Stimulated activated CD4-positive, alpha-beta T cell treated with anti-CD3 and anti-CD28 coated beads, Interleukin-4, amount 100 ng/mL, for 1 hour (primary cell): ENCODE measurements around the gene CNTNAP2.
"Not testable (repeated sequence)": the region's sequence is repeated elsewhere in the genome, so short reads cannot be mapped to it uniquely, and the experiment has no call there.

Experiments used
- DNase-seq: peaks from one replicate; pipeline ENCODE4 v3.0.0-alpha.2; 2020

The CNTNAP2 gene

GRCh38 chr7:148303295-148304082, 2186.9 kb downstream of the CNTNAP2 start:
- no peak for DNase-seq

GRCh38 chr7:148304083-148304335, 2187.4 kb downstream of the CNTNAP2 start:
- DNase-seq = no peak

GRCh38 chr7:148304456-148304855, 2187.9 kb downstream of the CNTNAP2 start:
- DNase-seq = no peak

- no peak for DNase-seq
Measured at GRCh38 chr7:148306759-148307158, 2190.2 kb downstream of the CNTNAP2 start.

- no peak for DNase-seq
Measured at GRCh38 chr7:148318102-148318811, 2201.7 kb downstream of the CNTNAP2 start.

GRCh38 chr7:148318838-148319237, 2202.2 kb downstream of the CNTNAP2 start:
- DNase-seq = no peak

- DNase-seq = no peak
Measured at GRCh38 chr7:148319316-148319808, 2202.8 kb downstream of the CNTNAP2 start.

- DNase-seq = no peak
Measured at GRCh38 chr7:148325208-148325607, 2208.6 kb downstream of the CNTNAP2 start.

- no peak for DNase-seq
Measured at GRCh38 chr7:148327379-148327778, 2210.8 kb downstream of the CNTNAP2 start.

GRCh38 chr7:148328906-148329305, 2212.3 kb downstream of the CNTNAP2 start:
- DNase-seq = no peak

GRCh38 chr7:148330124-148330818, 2213.7 kb downstream of the CNTNAP2 start:
- no peak for DNase-seq

GRCh38 chr7:148330822-148331221, 2214.2 kb downstream of the CNTNAP2 start:
- DNase-seq = no peak

- not testable (repeated sequence) for DNase-seq
Measured at GRCh38 chr7:148331456-148331855, 2214.9 kb downstream of the CNTNAP2 start.

- no peak for DNase-seq
Measured at GRCh38 chr7:148332191-148333186, 2215.9 kb downstream of the CNTNAP2 start.

- DNase-seq = no peak
Measured at GRCh38 chr7:148334441-148334956, 2217.9 kb downstream of the CNTNAP2 start.

- no peak for DNase-seq
Measured at GRCh38 chr7:148334959-148335577, 2218.5 kb downstream of the CNTNAP2 start.

GRCh38 chr7:148335790-148336189, 2219.2 kb downstream of the CNTNAP2 start:
- DNase-seq = no peak

- DNase-seq = no peak
Measured at GRCh38 chr7:148336411-148336810, 2219.8 kb downstream of the CNTNAP2 start.

- no peak for DNase-seq
Measured at GRCh38 chr7:148337246-148337965, 2220.8 kb downstream of the CNTNAP2 start.

- DNase-seq = no peak
Measured at GRCh38 chr7:148337995-148338747, 2221.6 kb downstream of the CNTNAP2 start.
